ENCODE results near the gene MCCC1.
"Not testable (repeated sequence)": the region's sequence is repeated elsewhere in the genome, so short reads cannot be mapped to it uniquely, and the experiment has no call there.

The MCCC1 gene

DNA sequence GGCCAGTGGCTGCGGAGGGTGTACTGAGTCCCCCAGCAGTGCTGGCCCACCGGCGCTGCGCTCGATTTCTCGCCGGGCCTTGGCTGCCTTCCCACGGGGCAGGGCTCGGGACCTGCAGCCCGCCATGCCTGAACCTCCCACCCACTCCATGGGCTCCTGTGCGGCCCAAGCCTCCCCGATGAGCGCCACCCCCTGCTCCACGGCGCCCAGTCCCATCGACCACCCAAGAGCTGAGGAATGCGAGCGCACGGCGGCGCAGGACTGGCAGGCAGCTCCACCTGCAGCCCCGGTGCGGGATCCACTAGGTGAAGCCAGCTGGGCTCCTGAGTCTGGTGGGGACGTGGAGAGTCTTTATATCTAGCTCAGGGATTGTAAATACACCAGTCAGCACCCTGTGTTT, 1.7 kb upstream of the MCCC1 start:
- not testable (repeated sequence) for DNase-seq

DNA sequence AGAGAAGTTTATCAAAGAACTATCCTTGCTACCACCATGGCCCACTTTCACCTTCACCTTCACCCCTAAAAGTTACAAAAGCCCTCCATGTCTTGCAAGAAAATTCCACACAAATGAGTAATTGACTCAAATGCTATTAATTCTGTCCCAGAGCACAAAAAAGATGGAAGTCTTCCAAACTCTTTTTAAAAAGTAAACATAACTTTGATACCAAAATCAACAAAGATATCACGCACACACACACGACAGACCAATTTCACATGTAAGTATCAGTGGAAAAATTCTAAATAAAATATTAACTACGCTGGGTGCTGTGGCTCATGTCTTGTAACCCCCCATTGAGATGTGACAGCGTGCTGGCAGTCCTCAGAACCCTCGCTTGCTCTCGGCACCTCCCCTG, 1.1 kb upstream of the MCCC1 start:
- DNase-seq: no peak

DNA sequence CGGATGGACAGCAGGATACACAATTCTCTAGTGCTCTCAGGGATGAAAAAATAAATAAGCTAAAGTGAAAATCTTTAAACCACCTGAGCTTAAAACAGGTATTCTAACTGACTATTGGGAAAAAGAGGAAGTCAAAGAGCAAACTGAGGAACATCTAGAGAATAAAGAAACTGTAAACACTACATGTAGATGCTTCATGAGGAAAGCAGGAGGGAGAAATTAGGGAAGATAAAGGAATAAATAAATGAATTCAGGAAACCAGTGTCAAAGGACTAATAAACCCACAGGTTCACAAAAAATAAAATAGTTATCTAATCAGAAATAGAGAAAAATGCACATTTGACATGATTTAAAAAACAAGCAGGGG, 525 bp upstream of the MCCC1 start:
- DNase-seq: no peak

DNA sequence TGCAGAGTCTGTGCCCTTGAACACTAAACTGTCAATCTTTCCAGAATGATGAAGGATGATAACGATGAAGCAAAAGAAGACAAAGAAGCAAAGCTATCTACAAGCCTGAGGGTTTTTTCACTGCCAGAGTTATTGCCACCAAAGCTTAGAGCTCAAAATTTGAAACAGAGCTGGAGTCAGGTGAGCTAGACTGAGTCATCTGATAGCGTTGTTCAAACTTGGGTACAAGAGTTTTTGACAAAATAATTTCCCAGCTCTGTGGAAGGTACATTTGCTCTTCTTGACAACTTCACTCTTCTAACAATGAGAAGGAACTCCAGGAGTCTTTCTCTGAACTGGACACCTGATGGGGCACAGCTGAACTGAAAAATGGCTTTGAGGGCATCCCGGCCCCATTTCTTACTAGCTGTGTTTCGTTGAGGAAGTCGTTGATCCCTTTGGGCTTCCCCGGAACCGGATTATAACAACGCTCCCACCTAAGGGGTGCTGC, 715 bp downstream of the MCCC1 start:
- no peak for DNase-seq

DNA sequence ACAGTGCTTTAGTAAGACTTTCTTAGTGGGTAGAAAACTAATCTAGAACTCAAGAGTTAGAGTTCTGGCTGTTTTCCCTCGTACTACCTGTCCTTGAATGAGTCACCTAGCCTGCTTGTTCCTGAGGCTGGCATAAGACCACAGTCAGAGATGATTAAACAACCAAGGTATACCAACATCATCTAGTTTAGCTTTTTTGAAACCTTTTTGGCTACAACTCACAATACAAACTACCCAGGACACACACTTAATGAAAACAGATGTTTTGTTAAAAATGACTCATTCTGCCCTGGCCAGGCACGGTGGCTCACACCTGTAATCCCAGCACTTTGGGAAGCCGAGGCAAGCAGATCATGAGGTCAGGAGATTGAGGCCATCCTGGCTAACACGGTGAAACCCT, 4.6 kb downstream of the MCCC1 start:
- DNase-seq: no peak

DNA sequence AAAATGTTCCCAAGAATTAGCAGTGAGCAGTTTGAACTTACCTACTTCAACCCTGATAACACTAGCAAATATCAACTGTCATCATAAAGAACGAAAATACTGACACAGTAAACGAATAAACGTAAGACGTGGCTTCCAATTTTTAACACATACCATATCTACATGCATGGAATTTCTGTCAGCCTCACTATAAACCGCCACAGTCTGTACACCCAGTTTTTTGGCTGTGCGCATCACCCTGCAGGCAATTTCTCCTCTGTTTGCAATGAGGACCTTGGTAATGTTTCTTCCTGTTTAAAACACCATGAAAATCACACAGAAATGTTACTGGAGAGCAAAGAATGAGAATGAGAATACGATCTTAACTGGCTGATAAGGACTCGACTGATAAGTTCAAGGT, 7.0 kb downstream of the MCCC1 start:
- no peak for DNase-seq

DNA sequence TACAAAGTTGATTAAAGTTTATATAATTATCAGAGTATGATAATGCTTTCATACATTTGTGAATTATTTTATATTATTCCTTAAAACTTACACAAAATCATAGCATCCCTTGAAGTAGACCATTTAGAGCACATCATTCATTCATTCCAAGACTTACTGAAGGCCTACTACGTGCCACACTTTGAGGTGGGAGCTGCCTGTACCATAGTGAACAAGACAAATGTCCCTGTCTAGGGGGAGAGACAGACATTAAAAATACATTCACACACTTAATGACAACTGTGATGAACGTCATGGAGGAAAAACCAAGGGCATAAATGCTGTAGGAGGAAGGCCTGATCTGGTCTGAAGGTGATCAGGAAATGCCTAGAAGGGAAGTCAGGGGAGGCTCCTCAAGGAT, 12.1 kb downstream of the MCCC1 start:
- DNase-seq: no peak

DNA sequence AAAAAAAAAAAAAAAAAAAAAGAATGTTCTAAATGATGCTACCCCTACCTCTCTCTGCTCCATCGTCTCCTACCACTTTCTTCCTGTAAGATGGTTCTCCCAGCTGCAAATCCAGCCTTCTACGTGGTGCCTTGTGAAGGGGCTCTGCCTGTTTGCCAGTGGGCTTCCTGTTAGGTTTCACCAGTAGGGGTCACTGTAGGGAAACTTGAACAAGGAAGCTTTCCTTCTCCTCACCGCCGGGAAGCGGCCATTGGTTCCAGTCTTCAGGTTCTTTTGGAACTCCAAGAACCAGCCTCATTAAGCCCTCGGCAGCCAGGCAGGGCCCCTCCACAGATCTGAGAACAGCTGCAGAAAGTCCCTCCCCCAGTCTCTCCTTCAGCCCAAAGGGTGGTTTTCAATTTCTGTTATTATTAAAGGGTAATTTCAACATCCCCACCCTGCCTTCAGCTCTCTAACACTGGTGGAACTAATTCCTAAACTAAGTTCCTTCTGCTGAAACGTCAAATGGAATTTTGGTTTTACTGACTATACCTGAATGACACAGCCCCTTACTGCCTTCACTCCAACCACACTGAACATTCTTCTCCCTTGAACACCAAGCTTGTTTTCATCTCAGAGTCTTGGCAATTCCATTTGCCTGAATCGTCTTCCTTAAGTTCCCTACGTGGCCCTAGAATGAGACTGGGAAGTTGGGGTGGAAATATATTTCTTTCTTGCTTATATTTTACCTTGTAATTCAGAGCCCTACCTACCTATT, 13.5 kb downstream of the MCCC1 start:
- no peak for DNase-seq

DNA sequence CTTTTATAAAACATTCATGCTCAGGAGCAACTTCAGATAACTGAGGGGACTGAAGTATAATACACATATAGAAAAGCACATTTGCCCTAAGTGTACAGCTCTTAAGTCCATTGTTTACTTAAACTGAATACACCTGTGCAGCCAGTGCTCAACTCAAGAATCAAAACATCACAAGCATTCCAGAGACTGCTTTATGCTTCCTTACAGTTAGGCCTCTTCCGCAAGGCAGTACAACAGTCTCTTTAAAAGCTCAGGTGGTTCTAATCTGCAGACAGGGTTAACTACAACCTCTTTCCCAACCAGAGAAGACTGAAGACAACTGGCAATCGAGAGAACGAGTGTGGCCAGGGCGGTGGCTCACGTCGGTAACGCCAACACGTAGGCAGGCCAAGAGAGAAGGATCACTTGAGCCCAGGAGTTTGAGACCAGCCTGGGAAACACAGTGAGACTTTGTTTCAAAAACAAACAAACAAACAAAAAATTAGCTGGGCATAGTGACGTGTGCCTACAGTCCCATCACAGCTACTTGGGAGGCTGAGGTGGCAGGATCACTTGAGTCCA, 16.9 kb downstream of the MCCC1 start:
- no peak for DNase-seq

DNA sequence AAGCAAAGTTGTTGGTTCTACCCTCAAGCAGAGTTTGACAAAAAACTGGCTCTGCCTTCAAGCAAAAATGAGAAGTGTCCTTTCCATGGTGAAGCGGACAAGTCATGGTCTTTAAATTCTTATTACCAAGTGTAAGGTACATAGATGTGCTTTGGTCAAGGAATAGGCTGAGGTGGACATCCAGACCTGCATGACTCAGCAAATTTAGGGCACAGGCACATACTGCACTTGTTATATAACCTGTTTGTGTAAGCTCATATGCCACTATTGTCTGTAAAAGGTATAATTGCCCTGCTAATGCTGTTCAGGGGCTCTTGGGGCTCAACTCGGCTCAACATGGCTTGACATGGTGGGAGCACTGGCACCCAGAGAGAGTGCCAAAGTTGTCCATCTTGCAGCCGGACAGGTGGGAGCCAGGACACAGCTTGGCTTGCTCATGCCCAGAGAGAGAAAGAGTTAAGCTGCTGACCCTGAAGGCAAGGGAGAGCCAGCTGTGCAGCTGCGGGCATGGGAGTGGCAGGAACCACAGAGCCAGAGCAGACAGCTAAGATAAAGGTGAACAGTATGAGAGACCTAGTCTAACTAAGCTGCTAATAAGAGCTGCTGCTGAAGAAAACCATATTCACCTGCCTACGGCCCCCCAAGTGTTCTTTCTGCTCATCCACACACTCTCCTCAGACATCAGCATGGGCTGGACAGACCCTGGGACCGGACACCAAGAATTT, 17.7 kb downstream of the MCCC1 start:
- DNase-seq: no peak

DNA sequence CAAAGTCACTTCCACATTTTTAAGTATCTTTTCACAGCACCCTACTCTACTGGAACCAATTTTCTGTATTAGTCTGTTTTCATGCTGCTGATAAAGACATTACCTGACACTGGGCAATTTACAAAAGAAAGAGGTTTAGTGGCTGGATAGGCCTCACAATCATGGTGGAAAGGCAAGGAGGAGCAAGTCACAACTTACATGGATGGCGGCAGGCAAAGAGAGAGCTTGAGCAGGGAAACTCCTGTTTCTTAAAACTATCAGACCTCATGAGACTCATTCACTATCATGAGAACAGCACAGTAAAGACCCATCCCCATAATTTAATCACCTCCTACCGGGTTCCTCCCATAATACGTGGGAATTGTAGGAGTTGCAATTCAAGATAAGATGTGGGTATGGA, 18.7 kb downstream of the MCCC1 start:
- DNase-seq: no peak

DNA sequence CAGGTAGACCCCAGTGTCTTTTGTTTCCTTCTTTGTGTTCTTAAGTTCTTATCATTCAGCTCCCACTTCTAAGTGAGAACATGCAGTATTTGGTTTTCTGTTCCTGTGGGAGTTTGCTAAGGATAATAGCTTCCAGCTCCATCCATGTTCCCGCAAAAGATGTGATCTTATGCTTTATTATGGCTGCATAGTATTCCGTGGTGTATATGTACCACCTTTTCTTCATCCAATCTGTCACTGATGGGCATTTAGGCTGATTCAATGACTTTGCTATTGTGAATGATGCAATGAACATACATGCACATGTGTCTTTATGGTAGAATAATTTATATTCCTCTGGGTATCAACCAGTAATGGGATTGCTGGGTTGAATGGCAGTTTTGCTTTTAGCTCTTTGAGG, 24.4 kb downstream of the MCCC1 start:
- DNase-seq: no peak

DNA sequence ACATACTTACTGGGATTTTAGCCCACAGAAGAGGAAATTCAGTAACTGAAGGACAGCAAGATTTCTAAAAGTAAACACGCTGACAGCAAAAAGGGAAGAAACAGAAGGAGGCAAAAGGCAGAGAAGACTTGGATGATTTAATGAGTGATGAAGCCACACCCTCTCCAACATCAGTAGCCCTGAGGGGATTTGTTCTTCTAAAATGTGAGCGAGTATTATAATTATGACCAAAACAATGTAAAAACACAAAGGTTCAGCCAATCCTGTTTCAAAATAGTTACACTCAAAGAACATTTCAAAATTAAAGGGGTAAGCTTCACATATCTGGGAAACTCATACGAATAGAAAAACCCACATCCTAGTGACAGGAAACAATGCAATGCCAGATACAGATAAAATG, 25.0 kb downstream of the MCCC1 start:
- DNase-seq: no peak

DNA sequence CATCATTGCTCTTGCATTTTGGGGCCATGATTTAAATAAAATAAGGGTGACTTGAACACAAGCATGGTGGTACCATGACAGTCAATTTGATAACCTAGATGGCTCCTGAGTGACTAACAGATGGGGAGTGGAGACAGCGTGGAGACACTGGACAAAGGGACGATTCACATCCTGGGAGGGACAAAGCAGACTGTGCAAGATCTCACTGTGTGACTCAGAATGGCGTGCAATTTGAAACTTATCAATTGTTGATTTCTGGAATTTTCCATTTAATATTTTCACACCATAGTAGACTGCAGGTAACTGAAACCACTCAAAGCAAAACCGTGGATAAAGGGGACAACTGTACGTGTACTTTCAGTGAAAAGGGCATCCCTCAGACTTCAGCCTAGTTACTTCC, 25.5 kb downstream of the MCCC1 start:
- no peak for DNase-seq

DNA sequence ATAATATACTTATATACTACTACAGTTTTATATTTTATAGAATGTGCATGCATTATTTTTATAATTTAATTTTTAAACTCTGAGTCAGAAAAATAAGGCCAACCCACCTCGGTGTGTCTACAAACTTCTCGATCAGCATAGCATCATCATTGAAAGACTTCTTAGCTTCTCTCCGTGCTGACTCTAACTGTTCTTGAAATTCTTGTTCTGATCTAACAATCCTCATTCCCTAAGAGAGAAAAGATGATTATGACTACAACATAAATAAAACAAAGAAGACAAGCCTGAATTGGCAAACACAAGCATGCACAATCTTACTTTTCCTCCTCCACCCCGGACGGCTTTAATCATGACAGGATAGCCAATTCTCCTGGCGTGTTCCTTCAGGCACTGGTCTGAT, 28.4 kb downstream of the MCCC1 start:
- DNase-seq: no peak

DNA sequence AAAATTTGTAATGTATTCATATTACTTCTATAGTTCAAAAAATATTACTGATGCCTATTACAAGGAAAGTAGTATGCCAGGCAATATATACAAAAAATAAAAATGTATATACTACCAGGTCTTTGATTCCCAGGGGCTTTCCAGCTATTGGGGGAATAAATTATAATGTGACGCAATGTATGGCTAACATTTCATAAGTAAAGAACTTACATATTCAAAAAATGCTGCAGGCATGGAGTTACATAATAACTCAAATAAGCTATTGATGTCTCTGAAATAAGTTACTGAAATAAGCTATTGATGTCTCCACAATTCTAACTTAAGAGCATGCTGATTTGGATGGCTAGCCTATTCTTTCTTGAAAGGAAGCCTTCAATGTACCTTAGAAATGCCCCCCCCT, 30.2 kb downstream of the MCCC1 start:
- DNase-seq: no peak

DNA sequence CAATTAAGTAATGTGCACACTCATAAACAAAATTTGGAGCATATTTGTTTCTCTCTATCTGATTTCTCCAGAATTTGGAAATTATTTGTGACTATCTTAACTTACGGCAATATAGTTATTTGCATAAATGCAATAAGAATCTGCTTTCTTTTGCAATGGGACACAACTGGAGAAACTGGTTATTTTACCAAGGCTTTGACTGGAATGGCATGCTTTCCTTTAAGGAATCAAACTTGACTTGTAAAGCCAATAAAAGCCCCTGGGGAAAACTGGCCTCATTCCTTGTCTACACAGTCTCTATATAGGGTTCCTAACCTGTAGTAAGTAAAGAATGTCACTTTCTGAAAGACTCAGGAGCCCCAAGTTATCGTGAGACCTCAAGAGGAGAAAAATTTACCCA, 32.4 kb downstream of the MCCC1 start:
- DNase-seq: not testable (repeated sequence)

DNA sequence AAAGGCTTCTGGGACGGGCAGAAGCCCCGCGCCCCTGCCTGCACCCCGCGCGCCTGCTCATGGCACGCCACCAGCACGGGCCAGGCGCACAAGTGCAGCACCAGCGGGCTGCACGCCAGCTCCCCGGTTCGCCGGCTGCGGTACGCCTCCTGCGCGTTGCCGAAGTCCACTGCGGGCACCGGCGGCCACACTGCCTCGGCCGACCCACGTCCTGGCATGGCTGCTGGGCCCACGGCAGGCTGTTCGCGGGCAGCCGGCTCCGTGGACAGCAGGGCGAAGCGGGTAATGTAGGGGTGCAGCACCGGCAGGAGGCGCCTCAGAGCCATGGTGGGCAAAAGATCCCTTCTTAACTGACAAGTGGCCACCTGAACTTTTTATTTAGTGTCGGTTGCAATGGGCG, 34.8 kb downstream of the MCCC1 start:
- no peak for DNase-seq

DNA sequence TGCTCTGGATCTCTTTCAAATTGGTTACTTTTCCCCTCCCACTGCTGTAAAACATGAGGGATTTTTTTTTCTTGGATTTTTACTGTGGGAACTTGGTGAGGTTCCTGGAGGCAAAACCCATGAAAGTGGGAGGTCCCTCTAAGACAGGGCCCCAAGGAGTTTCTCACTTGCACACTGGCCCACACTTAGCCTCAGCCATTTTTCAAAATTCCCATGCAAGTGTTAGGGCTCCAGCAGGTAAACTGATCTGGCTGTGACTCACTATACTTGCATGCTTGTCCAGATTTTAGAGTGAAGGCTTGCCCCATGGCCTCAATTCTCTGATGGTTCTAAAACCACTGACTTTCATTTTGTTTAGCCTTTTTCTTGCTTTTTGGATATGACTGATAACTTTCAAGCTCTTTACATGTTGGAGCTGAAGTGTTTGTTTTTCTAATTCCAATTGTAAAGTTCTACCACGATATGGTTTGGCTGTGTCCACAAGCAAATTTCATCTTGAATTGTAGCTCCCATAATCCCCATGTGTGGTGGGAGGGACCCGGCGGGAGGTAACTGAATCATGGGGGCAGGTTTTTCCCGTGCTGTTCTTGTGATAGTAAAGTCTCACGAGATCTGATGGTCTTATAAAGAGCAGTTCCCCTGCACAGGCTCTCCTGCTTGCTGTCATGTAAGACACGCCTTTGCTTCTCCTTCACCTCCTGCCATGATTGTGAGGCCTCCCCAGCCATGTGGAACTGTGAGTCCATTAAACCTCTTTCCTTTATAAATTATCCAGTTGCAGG, 37.7 kb downstream of the MCCC1 start:
- no peak for DNase-seq

DNA sequence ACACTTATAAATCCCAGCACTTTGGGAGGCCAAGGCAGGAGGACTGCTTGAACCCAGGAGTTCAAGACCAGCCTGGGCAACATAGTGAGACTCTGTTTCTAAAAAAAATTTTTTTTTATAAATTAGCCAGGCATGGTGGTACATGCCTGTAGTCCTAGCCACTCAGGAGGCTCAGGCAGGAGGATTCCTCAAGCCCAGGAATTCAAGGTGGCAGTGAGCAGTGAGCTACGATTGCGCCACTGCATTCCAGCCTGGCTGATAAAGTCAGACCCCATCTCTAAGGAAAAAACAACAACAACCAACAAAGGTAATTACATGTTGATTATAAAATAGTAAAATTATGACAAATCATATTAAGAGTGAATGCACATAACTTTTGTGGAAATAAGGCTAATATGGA, 40.9 kb downstream of the MCCC1 start:
- no peak for DNase-seq

DNA sequence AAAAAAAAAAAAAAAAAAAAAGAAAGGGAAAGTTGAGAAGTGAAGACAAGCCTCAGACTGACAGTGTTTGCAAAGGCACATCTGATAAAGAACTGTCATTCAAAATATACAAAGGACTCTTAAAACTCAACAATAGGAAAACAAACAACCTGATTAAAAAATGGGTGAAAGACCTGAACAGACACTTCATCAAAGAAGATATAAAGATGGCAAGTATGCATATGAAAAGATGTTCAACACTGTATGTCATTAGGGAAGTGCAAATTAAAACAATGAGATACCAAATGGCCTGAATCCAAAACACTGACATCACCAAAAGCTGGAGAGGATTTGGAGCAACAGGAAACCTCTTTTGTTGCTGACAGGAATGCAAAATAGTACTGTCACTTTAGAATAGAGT, 48.6 kb downstream of the MCCC1 start:
- no peak for DNase-seq

DNA sequence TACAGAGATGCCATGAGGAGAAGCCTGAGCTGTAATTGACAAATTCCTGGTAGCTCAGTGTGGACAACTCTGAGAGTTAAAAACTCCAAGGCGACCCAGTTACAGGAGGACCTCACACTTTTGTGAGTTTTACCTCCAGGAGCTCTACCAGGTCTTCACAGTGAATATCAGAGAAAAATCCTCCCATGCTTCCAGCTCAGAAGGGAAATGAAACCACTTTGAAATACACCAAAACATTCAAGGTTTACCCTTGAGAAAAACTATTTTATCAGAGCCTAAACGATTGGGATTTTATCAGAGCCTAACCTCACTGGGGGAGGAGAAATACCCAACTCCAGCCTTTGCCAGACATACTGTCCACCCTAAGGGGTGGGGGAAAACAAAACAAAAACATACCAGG, 52.4 kb downstream of the MCCC1 start:
- no peak for DNase-seq

DNA sequence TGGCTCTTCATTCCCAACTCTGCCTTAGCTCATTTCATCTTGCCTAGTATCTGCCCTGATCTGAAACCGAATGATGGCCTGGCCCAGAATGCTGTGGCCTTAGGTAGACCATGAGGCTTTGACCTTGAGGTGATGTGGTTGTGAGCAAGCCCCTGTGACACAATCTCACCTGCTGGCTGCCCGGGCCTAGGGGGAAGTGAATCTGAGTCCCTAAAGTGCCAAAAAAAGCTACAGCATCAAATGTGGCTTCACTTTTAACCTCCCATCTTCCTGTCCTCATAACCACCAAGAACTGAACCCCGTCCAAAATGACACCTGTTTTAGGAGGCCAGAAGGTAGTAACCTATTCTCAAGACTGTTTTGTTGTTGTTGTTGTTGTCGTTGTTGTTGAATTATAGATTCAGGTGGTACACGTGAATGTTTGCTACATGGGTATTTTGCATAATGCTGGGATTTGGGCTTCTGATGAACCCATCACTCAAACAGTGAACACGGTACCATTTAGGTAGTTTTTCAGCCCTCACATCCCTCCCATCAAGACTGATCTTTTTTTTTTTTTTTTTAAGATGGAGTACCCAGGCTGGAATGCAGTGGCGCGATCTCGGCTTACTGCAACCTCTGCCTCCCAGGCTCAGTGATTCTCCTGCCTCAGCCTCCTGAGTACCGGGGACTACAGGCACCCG, 54.6 kb downstream of the MCCC1 start:
- no peak for DNase-seq

All from NCI-H1105 (cell line).